Testis (tissue), 2 donors: ENCODE measurements around the gene MTCP1.

ENCODE experiments used
- CTCF ChIP-seq, 3 experiments: fragments of 450-650 bp in 2 of 3; fragments of 200-600 bp in 1 of 3; sonication (generic) in 1 of 3; IDR thresholded peaks; one replicate each; pipeline ENCODE4 v1.5.1; 2016 to 2019; ENCODE audit warnings: antibody characterized with exemption in 3 of 3, mild to moderate bottlenecking in 2 of 3, moderate library complexity in 1 of 3
- POLR2A ChIP-seq: fragments of 450-650 bp; IDR thresholded peaks from one replicate; pipeline ENCODE4 v1.6.1; 2017; ENCODE audit warnings: antibody characterized with exemption, mild to moderate bottlenecking, moderate library complexity

DNA sequence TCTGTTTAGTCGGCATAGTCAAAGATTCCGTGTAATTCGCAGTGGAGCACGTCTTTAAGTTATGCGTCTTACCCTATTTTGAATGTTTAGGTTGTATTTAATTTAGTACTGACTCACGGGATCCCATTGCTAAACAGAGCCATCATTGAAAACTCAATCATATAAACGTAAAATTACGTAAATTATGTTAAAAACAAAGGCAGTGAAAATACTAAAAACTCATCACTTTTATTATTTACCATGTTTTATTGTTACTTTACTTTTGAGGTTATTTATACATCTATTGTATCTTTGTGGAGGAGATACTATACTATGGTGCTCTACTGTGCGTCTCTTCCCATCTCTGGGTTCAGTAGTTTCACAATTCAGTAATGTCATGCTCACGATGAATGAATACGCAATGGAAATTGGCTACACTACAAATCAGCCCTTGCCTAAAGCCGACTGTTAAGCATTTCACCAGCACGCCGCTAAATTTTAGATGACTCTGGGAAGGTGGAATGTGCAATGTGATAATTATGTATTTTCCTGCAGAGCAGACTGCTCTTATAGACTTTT lies 43.3 kb downstream of the MTCP1 start:
- TF ChIP-seq CTCF (IDR thresholded peaks at IDR 0.05) (no peak), POLR2A (peak; percentile 11)
